22Rv1 (cell line): ENCODE data around the gene KHDRBS1.
"Not testable (repeated sequence)": the region's sequence is repeated elsewhere in the genome, so short reads cannot be mapped to it uniquely, and the experiment has no call there.

Experiments used
- H3K27ac ChIP-seq: fragments of 450-650 bp; 2 replicates; pipeline ENCODE4 v1.5.1; 2017
- ZFX ChIP-seq: fragments of 450-650 bp; IDR thresholded peaks from 2 replicates; pipeline ENCODE4 v1.6.1; 2017; ENCODE audit warnings: antibody characterized with exemption, borderline replicate concordance
- TF ChIP-seq, protein P1 (sequence below): fragments of 450-650 bp; IDR thresholded peaks from 2 replicates; pipeline ENCODE4 v1.5.1; 2017; ENCODE audit warnings: mild to moderate bottlenecking

KHDRBS1 gene

GRCh38 chr1:32001863-32002262 is 11.8 kb upstream of the KHDRBS1 start:
- H3K27ac ChIP-seq: no peak overlapping the region
- no peak for TF ChIP-seq ZFX
- TF ChIP-seq, protein P1, sequence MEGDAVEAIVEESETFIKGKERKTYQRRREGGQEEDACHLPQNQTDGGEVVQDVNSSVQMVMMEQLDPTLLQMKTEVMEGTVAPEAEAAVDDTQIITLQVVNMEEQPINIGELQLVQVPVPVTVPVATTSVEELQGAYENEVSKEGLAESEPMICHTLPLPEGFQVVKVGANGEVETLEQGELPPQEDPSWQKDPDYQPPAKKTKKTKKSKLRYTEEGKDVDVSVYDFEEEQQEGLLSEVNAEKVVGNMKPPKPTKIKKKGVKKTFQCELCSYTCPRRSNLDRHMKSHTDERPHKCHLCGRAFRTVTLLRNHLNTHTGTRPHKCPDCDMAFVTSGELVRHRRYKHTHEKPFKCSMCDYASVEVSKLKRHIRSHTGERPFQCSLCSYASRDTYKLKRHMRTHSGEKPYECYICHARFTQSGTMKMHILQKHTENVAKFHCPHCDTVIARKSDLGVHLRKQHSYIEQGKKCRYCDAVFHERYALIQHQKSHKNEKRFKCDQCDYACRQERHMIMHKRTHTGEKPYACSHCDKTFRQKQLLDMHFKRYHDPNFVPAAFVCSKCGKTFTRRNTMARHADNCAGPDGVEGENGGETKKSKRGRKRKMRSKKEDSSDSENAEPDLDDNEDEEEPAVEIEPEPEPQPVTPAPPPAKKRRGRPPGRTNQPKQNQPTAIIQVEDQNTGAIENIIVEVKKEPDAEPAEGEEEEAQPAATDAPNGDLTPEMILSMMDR: no peak

GRCh38 chr1:32002285-32002684 is 11.4 kb upstream of the KHDRBS1 start:
- not testable (repeated sequence) for H3K27ac ChIP-seq

- no peak for TF ChIP-seq ZFX
- TF ChIP-seq, protein P1: no peak
- H3K27ac ChIP-seq: no peak overlapping the region
Observed at GRCh38 chr1:32005522-32005921, 8.1 kb upstream of the KHDRBS1 start.

DNA sequence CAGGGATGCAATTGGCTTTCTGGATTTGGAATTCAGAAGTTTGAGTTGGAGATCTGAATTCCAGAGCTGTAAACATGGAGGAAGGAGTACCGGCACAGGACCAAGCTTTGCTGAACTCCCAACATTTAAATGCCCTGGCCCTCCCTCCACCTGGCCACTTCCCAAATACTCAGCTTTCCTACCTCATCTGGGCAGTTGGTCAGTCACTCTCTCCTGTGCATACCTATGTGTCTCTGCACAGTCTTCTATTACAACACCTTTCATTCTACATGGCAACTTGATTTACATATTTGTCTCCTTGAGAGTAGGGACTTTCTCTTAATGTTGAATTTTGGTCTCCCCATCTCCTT is 6.1 kb upstream of the KHDRBS1 start:
- H3K27ac ChIP-seq: no peak overlapping the region
- TF ChIP-seq, protein P1: no peak
- no peak for TF ChIP-seq ZFX

DNA sequence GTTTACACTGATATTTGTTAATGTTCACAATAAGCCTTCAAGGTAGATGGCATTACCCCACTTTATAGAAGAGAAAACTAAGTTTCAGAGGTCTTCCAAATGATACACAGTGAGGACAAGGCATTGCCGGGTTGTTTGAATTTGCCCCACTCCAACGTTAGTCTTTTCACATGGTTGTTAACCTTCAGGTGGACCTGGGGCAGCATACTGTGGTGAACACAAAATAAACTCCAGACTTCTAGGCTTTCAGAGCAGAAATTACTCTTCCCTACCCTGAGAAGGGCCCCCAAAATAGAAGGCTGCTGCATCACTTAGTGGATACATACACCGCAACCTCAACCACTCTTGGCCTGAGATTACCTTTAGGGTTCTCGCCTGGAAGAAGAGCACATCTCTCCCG is 3.4 kb upstream of the KHDRBS1 start:
- no peak overlapping the region for H3K27ac ChIP-seq
- no peak for TF ChIP-seq ZFX

DNA sequence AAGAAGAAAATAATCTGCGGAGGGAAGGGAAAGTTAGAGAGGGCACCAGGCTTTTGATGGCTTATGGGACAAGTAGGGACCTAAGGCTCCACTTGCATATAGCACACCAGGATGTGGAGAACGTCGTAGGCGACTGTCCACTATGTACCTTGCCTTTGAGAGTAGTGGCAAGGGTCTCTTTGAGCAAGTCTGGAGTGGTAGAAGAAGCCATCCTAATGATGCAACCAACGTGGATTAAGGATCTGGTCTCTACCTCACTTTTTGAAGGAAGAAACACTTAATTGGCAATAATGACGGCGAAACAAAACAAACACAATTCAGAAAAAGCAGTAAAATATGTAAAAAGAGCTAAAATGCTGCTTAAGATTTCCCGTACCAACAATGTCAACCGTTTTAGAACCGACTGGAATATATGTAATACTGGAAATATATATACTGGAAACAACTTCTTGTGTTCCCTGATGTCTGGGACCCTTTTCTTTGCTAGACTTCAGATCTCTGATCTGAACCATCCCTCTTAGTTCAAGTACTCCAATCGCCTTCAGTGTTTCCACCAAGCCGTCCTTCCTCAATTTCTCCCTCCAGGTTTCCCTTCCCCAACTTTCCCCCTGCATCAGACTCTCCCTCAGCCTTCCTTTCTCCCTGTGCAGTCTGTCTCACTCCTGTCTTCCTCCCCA is 821 bp upstream of the KHDRBS1 start:
- peak overlapping the region; percentile 97 for H3K27ac ChIP-seq
- no peak for TF ChIP-seq ZFX
- TF ChIP-seq, protein P1: no peak

DNA sequence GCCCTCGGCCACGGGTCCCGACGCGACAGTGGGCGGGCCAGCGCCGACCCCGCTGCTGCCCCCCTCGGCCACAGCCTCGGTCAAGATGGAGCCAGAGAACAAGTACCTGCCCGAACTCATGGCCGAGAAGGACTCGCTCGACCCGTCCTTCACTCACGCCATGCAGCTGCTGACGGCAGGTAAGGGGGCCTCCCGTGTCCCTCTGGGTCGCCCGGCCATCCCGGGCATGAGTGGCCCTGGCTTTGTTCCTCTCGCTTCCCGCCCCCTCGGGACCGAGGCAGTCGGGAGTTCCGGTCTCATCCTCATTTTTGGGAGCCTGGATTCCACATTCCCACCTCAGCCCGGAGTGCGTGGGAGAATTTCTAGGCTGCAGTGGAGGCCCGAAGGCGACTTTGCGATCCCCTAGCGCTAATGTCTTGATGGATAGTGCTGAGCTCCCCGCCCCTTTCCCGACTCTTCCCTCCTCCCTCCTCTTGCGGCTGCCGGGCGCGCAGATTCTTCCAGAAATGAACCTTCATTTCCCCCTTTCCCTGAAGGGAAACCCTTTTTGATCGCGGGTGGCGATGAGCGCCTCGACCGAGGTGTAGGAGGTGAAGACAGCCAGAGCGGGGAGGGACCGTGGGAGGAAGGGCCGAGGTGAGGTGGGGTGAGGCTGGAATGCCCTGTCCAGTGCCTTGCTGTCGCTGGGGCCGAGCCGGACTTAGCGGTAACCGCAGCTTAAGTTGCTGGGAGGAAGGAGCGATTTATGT is 705 bp downstream of the KHDRBS1 start:
- H3K27ac ChIP-seq: peak overlapping the region; percentile 97
- TF ChIP-seq, protein P1: peak; percentile 16; the same call in 1 of the 2 replicates
- no peak for TF ChIP-seq ZFX

DNA sequence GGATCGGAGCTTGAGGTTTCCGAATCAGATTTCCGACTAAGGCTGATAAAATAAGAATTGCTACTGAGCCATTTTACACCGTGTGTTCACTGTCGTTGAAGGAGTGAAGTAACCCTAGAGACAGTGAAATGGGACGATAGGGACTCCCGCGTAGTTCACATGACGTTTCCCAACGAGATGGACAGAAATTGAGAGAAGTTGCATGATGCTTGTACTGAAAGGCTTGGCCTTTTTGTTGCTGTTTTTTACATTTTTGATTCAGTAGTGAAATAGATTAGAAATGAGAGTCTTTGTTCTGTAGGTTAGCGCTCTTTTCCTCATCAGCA is 1.2 kb downstream of the KHDRBS1 start:
- TF ChIP-seq, protein P1: no peak
- TF ChIP-seq ZFX: no peak
- peak overlapping the region; percentile 97 for H3K27ac ChIP-seq
